ENCODE results near the gene CAPN12. TPM values are rescaled to one million over a fixed set of nuclear protein-coding genes. Genes with fewer than 3 reads are reported as not detected.

The CAPN12 gene
- total and polyA plus RNA-seq, 4 donors, result 3.8 to 28.7 (median 8.8) TPM

DNA sequence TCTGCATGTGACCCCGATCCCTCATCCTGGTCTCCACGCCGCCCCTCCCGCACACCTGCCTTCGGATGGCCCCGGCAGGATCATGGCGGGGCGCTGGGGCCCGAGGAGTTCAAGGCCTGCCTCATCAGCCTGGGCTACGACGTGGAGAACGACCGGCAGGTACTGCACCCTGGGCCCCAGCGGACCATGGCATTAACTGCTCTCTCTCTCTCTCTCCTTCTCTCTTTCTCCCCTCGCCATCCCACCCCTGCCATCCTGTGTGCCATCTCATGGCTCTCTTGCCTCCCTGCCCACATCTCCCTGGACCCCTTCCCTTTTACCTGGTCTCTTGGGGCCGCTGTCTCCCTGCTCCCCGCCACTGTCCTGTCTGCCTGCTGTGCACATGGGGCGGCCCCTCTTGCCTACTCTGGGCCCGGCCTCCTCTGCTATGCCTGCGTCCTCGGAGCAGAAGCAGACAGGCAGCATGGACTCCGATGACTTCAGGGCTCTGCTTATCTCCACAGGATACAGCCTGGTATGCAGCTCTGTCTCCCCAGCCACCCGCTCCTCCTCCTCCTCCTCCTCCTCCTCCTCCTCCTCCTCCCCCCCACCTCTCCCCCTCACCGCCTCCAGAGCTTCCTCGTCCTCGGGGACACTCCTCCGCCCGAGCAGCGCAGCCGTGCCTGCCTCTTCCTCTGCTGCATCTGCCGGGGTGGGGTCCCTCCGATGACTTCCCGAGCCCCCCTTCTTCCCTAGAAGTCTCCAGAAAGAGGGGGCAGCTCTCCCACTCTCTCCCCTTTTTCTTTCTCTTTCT is 16.2 kb downstream of the CAPN12 start:
- 77% methylated on average over 33 of the region's 33 CpGs for WGBS
- H3K27ac ChIP-seq (ENCODE audit: low read depth in 1 of 2, low read length in 2 of 2), result peak overlapping the region in 1 of 2 donors; percentile 14
- no peak for DNase-seq (ENCODE audit: low spot score)

More for the DNA sequence above, 16.2 kb downstream of the CAPN12 start:
- Histone ChIP-seq H3K36me3 (ENCODE audit: control insufficient read depth in 4 of 4, insufficient read depth in 3 of 4, low read depth in 1 of 4, low read length in 3 of 4) (peaks cover 12 to 46% (median 27%) of the 10 kb centered on the region in 4 donors), H3K4me1 (ENCODE audit: control insufficient read depth in 4 of 4, insufficient read depth in 4 of 4, low read length in 3 of 4) (peaks cover 1 to 48% (median 22%) of the 10 kb centered on the region in 4 donors), H3K4me3 (ENCODE audit: low read depth in 1 of 3, low read length in 3 of 3) (no peak overlapping the region), H3K9me3 (ENCODE audit: control insufficient read depth in 4 of 4, low read length in 3 of 4) (no peaks in the 10 kb centered on the region), H3K9ac (ENCODE audit: low read depth in 1 of 2, low read length in 2 of 2) (no peak overlapping the region), H3K27me3 (ENCODE audit: control insufficient read depth in 4 of 4, insufficient read depth in 4 of 4, low read length in 3 of 4) (no peaks in the 10 kb centered on the region)
- no peak for TF ChIP-seq GABPA (IDR thresholded peaks at IDR 0.05 in 1 of 2, conservative IDR thresholded peaks at IDR 0.05 in 1 of 2)
- no peak for TF ChIP-seq RXRA (IDR thresholded peaks at IDR 0.05)
- TF ChIP-seq CTCF (IDR thresholded peaks at IDR 0.05; ENCODE audit: low read depth, low read length, missing input control), result no peak
- no peak for TF ChIP-seq JUND (IDR thresholded peaks at IDR 0.05)
- no peak for TF ChIP-seq HNF4G (IDR thresholded peaks at IDR 0.05)
- no peak for TF ChIP-seq EGR1 (IDR thresholded peaks at IDR 0.05; ENCODE audit: low read depth in 2 of 2)
- no peak for TF ChIP-seq TAF1 (conservative IDR thresholded peaks at IDR 0.05)
- TF ChIP-seq RAD21 (IDR thresholded peaks at IDR 0.05), result peak in 1 of 2 donors; percentile 7
- TF ChIP-seq NR2F2 (IDR thresholded peaks at IDR 0.05), result peak; percentile 36
- TF ChIP-seq ATF3 (IDR thresholded peaks at IDR 0.05), result no peak
- TF ChIP-seq YY1 (IDR thresholded peaks at IDR 0.05), result no peak
- no peak for TF ChIP-seq FOXA1 (IDR thresholded peaks at IDR 0.05)
- TF ChIP-seq SP1 (IDR thresholded peaks at IDR 0.05), result no peak
- no peak for TF ChIP-seq REST (IDR thresholded peaks at IDR 0.05)
- TF ChIP-seq FOXA2 (IDR thresholded peaks at IDR 0.05), result no peak
- no peak for TF ChIP-seq ZBTB33 (IDR thresholded peaks at IDR 0.05)
